Measurements from ENCODE around the gene CRYBB1. TPM values are rescaled to one million over a fixed set of nuclear protein-coding genes. Genes with fewer than 3 reads are reported as not detected.

Gene CRYBB1
- total RNA-seq, 1 experiment from 2014 or later: not detected

- in situ Hi-C loops (cut with HindIII; ENCODE audit: low pct_unique_long_range_greater_than_20kb, low sequenced_read_pairs): no loop called here
These were observed 7.0 kb upstream of the CRYBB1 start for GRCh38 chr22:26624803-26625202.

GRCh38 chr22:26623984-26624383, 6.2 kb upstream of the CRYBB1 start:
- intact Hi-C loops (cut with micrococcal nuclease; ENCODE audit: unreplicated experiment) (no loop called here), in situ Hi-C loops (cut with HindIII; ENCODE audit: low pct_unique_long_range_greater_than_20kb, low sequenced_read_pairs) (no loop called here)
- TF ChIP-seq TCF7L2 (IDR thresholded peaks at IDR 0.05; ENCODE audit: low read depth, low read length) (no peak), CTCF (IDR thresholded peaks at IDR 0.05) (no peak), REST (IDR thresholded peaks at IDR 0.05; ENCODE audit: insufficient read depth in 1 of 2, low read depth in 2 of 2, low read length in 1 of 2) (no peak), POLR2AphosphoS5 (IDR thresholded peaks at IDR 0.05; ENCODE audit: low read depth, low read length) (no peak), SIN3A (IDR thresholded peaks at IDR 0.05; ENCODE audit: borderline replicate concordance, insufficient read depth, low read depth, low read length) (no peak)
- Histone ChIP-seq H3K27ac (ENCODE audit: low read length) (no peak overlapping the region), H3K4me3 (ENCODE audit: low read depth in 2 of 2, low read length in 2 of 2) (no peak overlapping the region), H3K36me3 (ENCODE audit: control insufficient read depth, insufficient read depth, low read length) (no peaks in the 10 kb centered on the region), H3K27me3 (ENCODE audit: control insufficient read depth, insufficient read depth, low read length) (no peaks in the 10 kb centered on the region; the same call in 1 of the 2 replicates), H3K4me1 (ENCODE audit: control insufficient read depth, insufficient read depth, low read length) (no peaks in the 10 kb centered on the region), H3K9me3 (ENCODE audit: control insufficient read depth, insufficient read depth, low read depth, low read length) (no peaks in the 10 kb centered on the region)
- no peak for ATAC-seq
- no peak for DNase-seq (ENCODE audit: low read depth, low spot score)
- BruUV-seq (replicated peaks): no TSS peak
- ChIA-PET CTCF (no interaction called here), POLR2A (no interaction called here)

More at GRCh38 chr22:26624803-26625202, 7.0 kb upstream of the CRYBB1 start:
- H3K36me3 ChIP-seq (ENCODE audit: control insufficient read depth, insufficient read depth, low read length): no peaks in the 10 kb centered on the region
- DNase-seq (ENCODE audit: low read depth, low spot score): no peak
- no peak for ATAC-seq
- no peaks in the 10 kb centered on the region for H3K9me3 ChIP-seq (ENCODE audit: control insufficient read depth, insufficient read depth, low read depth, low read length)
- no TSS peak for BruUV-seq (replicated peaks)
- TF ChIP-seq TCF7L2 (IDR thresholded peaks at IDR 0.05; ENCODE audit: low read depth, low read length): no peak
- no peak for TF ChIP-seq POLR2AphosphoS5 (IDR thresholded peaks at IDR 0.05; ENCODE audit: low read depth, low read length)
- no peak for TF ChIP-seq SIN3A (IDR thresholded peaks at IDR 0.05; ENCODE audit: borderline replicate concordance, insufficient read depth, low read depth, low read length)
- no peak for TF ChIP-seq REST (IDR thresholded peaks at IDR 0.05; ENCODE audit: insufficient read depth in 1 of 2, low read depth in 2 of 2, low read length in 1 of 2)
- TF ChIP-seq CTCF (IDR thresholded peaks at IDR 0.05): no peak
- ChIA-PET CTCF (no interaction called here), POLR2A (no interaction called here)
- no peaks in the 10 kb centered on the region for H3K4me1 ChIP-seq (ENCODE audit: control insufficient read depth, insufficient read depth, low read length)
- H3K27ac ChIP-seq (ENCODE audit: low read length): no peak overlapping the region
- intact Hi-C loops (cut with micrococcal nuclease; ENCODE audit: unreplicated experiment): no loop called here
- no peaks in the 10 kb centered on the region; the same call in 1 of the 2 replicates for H3K27me3 ChIP-seq (ENCODE audit: control insufficient read depth, insufficient read depth, low read length)
- no peak overlapping the region for H3K4me3 ChIP-seq (ENCODE audit: low read depth in 2 of 2, low read length in 2 of 2)

Measured in Panc1 (cell line).